AG10803 (cell line): Measurements from ENCODE around the gene RALGAPA2.
A peak's percentile ranks its signal among the peaks of the same experiment; 100 is the strongest.
"Not testable (repeated sequence)": the region's sequence is repeated elsewhere in the genome, so short reads cannot be mapped to it uniquely, and the experiment has no call there.

Experiments
- DNase-seq: peaks from one replicate; pipeline ENCODE4 v3.0.0; 2010; ENCODE audit warnings: low read depth
- H3K4me3 ChIP-seq: 2 replicates; pipeline ENCODE4 v1.5.1; 2011; ENCODE audit warnings: mild to moderate bottlenecking, low read length, control low read depth
- CTCF ChIP-seq: conservative IDR thresholded peaks from 2 replicates; pipeline ENCODE4 v1.5.1; 2011; ENCODE audit warnings: mild to moderate bottlenecking, low read length, control low read depth, inconsistent platforms

The RALGAPA2 gene

GRCh38 chr20:20360464-20360863, 352.0 kb downstream of the RALGAPA2 start:
- peak; percentile 60 for DNase-seq
- TF ChIP-seq CTCF, result peak; percentile 82
- no peak overlapping the region for H3K4me3 ChIP-seq

GRCh38 chr20:20359628-20360027, 352.8 kb downstream of the RALGAPA2 start:
- no peak for DNase-seq
- TF ChIP-seq CTCF, result no peak
- H3K4me3 ChIP-seq, result no peak overlapping the region

GRCh38 chr20:20358801-20359200, 353.6 kb downstream of the RALGAPA2 start:
- no peak for DNase-seq
- TF ChIP-seq CTCF, result no peak
- no peak overlapping the region for H3K4me3 ChIP-seq

GRCh38 chr20:20355503-20355902, 356.9 kb downstream of the RALGAPA2 start:
- DNase-seq, H3K4me3 ChIP-seq: not testable (repeated sequence)

GRCh38 chr20:20353576-20353975, 358.9 kb downstream of the RALGAPA2 start:
- H3K4me3 ChIP-seq, result no peak overlapping the region
- DNase-seq, result no peak
- no peak for TF ChIP-seq CTCF

GRCh38 chr20:20344476-20344875, 368.0 kb downstream of the RALGAPA2 start:
- no peak for DNase-seq
- TF ChIP-seq CTCF, result no peak
- H3K4me3 ChIP-seq, result no peak overlapping the region

GRCh38 chr20:20343932-20344331, 368.5 kb downstream of the RALGAPA2 start:
- no peak for TF ChIP-seq CTCF
- no peak for DNase-seq
- H3K4me3 ChIP-seq, result no peak overlapping the region
